Upper lobe of left lung (tissue), 4 donors: ENCODE data around the gene KDF1.

Source experiments
- EP300 ChIP-seq, 4 donors: sonication (generic); formaldehyde crosslinking; IDR thresholded peaks; one replicate each; pipeline ENCODE4 v1.5.1; 2017; ENCODE audit warnings: antibody characterized with exemption in 4 of 4, control low read depth in 2 of 4
- POLR2A ChIP-seq, 4 donors: fragments of 450-650 bp; IDR thresholded peaks; one replicate each; pipeline ENCODE4 v1.5.1; 2016 to 2017; ENCODE audit warnings: antibody characterized with exemption in 4 of 4, mild to moderate bottlenecking in 2 of 4
- TF ChIP-seq, protein P1 (sequence below), 6 experiments: fragments of 450-650 bp in 4 of 6; fragments of 200-600 bp in 2 of 6; sonication (generic) in 2 of 6; IDR thresholded peaks; one replicate each; pipeline ENCODE4 v1.5.1; 2016 to 2019; ENCODE audit warnings: antibody characterized with exemption in 6 of 6

DNA sequence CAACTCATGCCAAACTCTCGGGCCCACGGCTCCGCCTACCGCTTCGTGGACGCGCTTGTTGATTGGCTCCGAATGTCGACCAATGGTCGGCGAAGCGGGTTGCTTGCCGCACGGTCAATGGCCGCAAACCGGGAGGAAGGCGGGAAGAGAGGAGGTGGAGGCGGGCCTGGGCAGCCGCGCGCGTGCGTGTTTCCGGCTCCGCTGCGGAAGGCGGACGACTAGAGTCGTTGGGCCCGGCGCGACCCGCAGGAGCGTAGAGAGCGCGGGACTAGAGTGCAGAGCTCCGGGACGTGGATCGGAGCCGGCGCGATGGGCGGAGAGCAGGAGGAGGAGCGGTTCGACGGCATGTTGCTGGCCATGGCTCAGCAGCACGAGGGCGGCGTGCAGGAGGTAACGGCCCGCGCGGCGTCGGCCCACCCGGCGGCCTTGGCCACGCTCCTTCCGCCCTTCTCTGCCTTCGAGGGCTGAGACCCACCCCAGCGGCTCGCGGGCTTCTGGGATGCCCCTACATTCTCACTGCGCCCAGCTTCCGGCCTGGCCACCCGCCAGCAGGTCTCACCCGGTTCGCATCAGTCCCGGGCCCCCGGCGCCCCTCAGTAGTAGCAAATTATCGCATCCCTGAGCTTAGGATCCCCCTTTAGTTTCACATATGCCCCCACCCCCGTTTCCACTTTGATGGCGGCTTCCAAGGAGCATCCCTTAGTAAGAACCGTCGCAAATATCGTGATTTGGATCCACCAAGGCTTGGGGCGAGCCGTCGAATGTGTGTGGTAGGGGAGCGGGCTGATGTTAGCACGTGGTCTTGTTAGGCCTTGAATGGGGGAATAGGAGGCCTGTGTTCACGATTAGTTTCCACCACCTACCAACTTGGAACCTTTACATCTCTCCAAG, 38.5 kb downstream of the KDF1 start, which contains the start of gene NUDC:
- TF ChIP-seq EP300 (IDR thresholded peaks at IDR 0.05): peak in 1 of 4 donors; percentile 14
- TF ChIP-seq, protein P1, sequence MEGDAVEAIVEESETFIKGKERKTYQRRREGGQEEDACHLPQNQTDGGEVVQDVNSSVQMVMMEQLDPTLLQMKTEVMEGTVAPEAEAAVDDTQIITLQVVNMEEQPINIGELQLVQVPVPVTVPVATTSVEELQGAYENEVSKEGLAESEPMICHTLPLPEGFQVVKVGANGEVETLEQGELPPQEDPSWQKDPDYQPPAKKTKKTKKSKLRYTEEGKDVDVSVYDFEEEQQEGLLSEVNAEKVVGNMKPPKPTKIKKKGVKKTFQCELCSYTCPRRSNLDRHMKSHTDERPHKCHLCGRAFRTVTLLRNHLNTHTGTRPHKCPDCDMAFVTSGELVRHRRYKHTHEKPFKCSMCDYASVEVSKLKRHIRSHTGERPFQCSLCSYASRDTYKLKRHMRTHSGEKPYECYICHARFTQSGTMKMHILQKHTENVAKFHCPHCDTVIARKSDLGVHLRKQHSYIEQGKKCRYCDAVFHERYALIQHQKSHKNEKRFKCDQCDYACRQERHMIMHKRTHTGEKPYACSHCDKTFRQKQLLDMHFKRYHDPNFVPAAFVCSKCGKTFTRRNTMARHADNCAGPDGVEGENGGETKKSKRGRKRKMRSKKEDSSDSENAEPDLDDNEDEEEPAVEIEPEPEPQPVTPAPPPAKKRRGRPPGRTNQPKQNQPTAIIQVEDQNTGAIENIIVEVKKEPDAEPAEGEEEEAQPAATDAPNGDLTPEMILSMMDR (IDR thresholded peaks at IDR 0.05): peak in 1 of 6 experiments; percentile 35
- TF ChIP-seq POLR2A (IDR thresholded peaks at IDR 0.05): peak in 3 of 4 donors; percentile 63 to 93 (median 75)
